Endothelial cell of umbilical vein (primary cell): ENCODE data around the gene RGS6. TPM values are rescaled to one million over a fixed set of nuclear protein-coding genes. Genes with fewer than 3 reads are reported as not detected.

ENCODE experiments used
- BruUV-seq: library from RNA; stranded (reverse); fragments of 400-500 nt; replicated peaks from 2 replicates; lab custom pipeline; 2021; lab: Mats Ljungman, UMichigan
- CTCF ChIA-PET: fragments of 300-600, 350-600 bp; sonication (Branson Sonifier 250); formaldehyde crosslinking; loops from one replicate; lab custom pipeline; 2021; ENCODE audit warnings: antibody characterized with exemption, inconsistent platforms; lab: Charles Lee
- POLR2A ChIA-PET: fragments of 300-600, 350-600 bp; sonication (Branson Sonifier 250); formaldehyde crosslinking; loops from one replicate; lab custom pipeline; 2021; ENCODE audit warnings: antibody characterized with exemption, inconsistent platforms; lab: Charles Lee
- DNase-seq: peaks from one replicate; pipeline ENCODE4 v3.0.0-alpha.2; 2011; ENCODE audit warnings: low read depth, low spot score
- FAIRE-seq: peaks from 2 replicates; lab custom pipeline; 2011; peaks lifted over from hg19 to GRCh38; lab: Jason Lieb, UNC
- H2AFZ ChIP-seq: 2 replicates; pipeline ENCODE4 v1.6.0; 2012; ENCODE audit warnings: low read depth, low read length, control low read depth, inconsistent platforms
- H3K27ac ChIP-seq: 2 replicates; pipeline ENCODE4 v1.5.1; 2011; ENCODE audit warnings: low read depth, mild to moderate bottlenecking, control low read depth, low read length, moderate library complexity; ENCODE audit not compliant: insufficient read depth
- H3K27me3 ChIP-seq, 2 experiments: 2 replicates each; pipeline versions ENCODE4 v1.6.0 to v1.6.1; 2011; ENCODE audit warnings: low read length in 2 of 2, mixed read lengths in 1 of 2; ENCODE audit not compliant: control insufficient read depth in 2 of 2, insufficient read depth in 2 of 2
- H3K36me3 ChIP-seq, 2 experiments: 2 replicates in 1 of 2; 3 replicates in 1 of 2; pipeline ENCODE4 v1.5.1; 2011; ENCODE audit warnings: low read length in 2 of 2, mild to moderate bottlenecking in 1 of 2, moderate library complexity in 1 of 2; ENCODE audit not compliant: control insufficient read depth in 2 of 2, insufficient read depth in 2 of 2; ENCODE audit errors: extremely low read depth in 1 of 2
- H3K4me1 ChIP-seq: 3 replicates; pipeline ENCODE4 v1.5.1; 2011; ENCODE audit warnings: mild to moderate bottlenecking, low read length; ENCODE audit not compliant: control insufficient read depth, insufficient read depth; ENCODE audit errors: extremely low read depth
- H3K4me2 ChIP-seq: 2 replicates; pipeline ENCODE4 v1.6.1; 2011; ENCODE audit warnings: low read length, control low read depth, mixed read lengths; ENCODE audit not compliant: insufficient read depth
- H3K4me3 ChIP-seq, 3 experiments: fragments of 200-600 bp in 1 of 3; sonication (generic), shearing (Covaris generic) in 1 of 3; replicated peaks in 1 of 3; 2 replicates each; pipeline ENCODE4 v1.5.1; 2011 to 2016; ENCODE audit warnings: control low read depth in 3 of 3, low read length in 3 of 3, mild to moderate bottlenecking in 2 of 3, inconsistent platforms in 1 of 3, low read depth in 1 of 3, moderate library complexity in 1 of 3; ENCODE audit not compliant: insufficient read depth in 1 of 3
- H3K79me2 ChIP-seq: 2 replicates; pipeline ENCODE4 v1.6.0; 2012; ENCODE audit warnings: low read length, inconsistent platforms; ENCODE audit not compliant: control insufficient read depth, insufficient read depth
- H3K9ac ChIP-seq: replicated peaks from 2 replicates; pipeline ENCODE3; 2011; ENCODE audit warnings: low read length, control low read depth; ENCODE audit not compliant: insufficient read depth; ENCODE audit errors: extremely low read depth
- H3K9me1 ChIP-seq: replicated peaks from 3 replicates; pipeline ENCODE4 v1.6.0; 2011; ENCODE audit warnings: mild to moderate bottlenecking, low read length; ENCODE audit not compliant: control insufficient read depth, insufficient read depth; ENCODE audit errors: extremely low read depth
- H3K9me3 ChIP-seq: replicated peaks from 2 replicates; pipeline ENCODE4 v1.5.1; 2012; ENCODE audit warnings: low read length, inconsistent platforms; ENCODE audit not compliant: control insufficient read depth, insufficient read depth
- H4K20me1 ChIP-seq: replicated peaks from 2 replicates; pipeline ENCODE3; 2011; ENCODE audit warnings: mild to moderate bottlenecking, low read length; ENCODE audit not compliant: control insufficient read depth, insufficient read depth; ENCODE audit errors: extremely low read depth
- EZH2 ChIP-seq: IDR thresholded peaks from 2 replicates; pipeline ENCODE4 v1.6.1; 2012; ENCODE audit warnings: borderline replicate concordance, low read depth, mild to moderate bottlenecking, moderate library complexity, low read length, inconsistent platforms; ENCODE audit not compliant: severe bottlenecking
- FOS ChIP-seq: IDR thresholded peaks from 2 replicates; pipeline ENCODE4 v1.6.1; 2011; ENCODE audit warnings: mild to moderate bottlenecking, low read length, moderate library complexity, borderline replicate concordance; ENCODE audit not compliant: insufficient read depth
- GATA2 ChIP-seq: IDR thresholded peaks from 2 replicates; pipeline ENCODE4 v1.7.0; 2011; ENCODE audit warnings: low read depth, mild to moderate bottlenecking, moderate library complexity, mixed read lengths, low read length; ENCODE audit not compliant: insufficient read length, insufficient read depth
- JUN ChIP-seq: IDR thresholded peaks from 2 replicates; pipeline ENCODE4 v1.6.1; 2011; ENCODE audit warnings: borderline replicate concordance, low read depth; ENCODE audit not compliant: insufficient read length, insufficient read depth
- MYC ChIP-seq: IDR thresholded peaks from one replicate; pipeline ENCODE4 v1.6.1; 2011; ENCODE audit warnings: mild to moderate bottlenecking, low read depth, low read length
- POLR2A ChIP-seq: IDR thresholded peaks from 2 replicates; pipeline ENCODE4 v1.6.1; 2012; ENCODE audit warnings: low read depth, mild to moderate bottlenecking, control low read depth, low read length
- POLR2AphosphoS5 ChIP-seq: IDR thresholded peaks from 2 replicates; pipeline ENCODE4 v1.6.1; 2012; ENCODE audit warnings: low read depth, mild to moderate bottlenecking, control low read depth, low read length, moderate library complexity; ENCODE audit not compliant: insufficient read depth
- dilution Hi-C: fragments of 300-500 bp; cut with MboI; formaldehyde crosslinking; loops from one replicate; pipeline ENCODE4 v1.15.0; 2019; ENCODE audit warnings: low sequenced_read_pairs; ENCODE audit not compliant: extremely low pct_ligation_motif_present
- intact Hi-C: fragments of 100-400 bp; cut with micrococcal nuclease; formaldehyde crosslinking; loops from one replicate; pipeline ENCODE4 v1.10.0; 2022
- polyA plus RNA-seq, 4 experiments: library from polyadenylated mRNA; depleted of rRNA in 3 of 4; stranded (reverse) in 3 of 4; unstranded in 1 of 4; fragments of >200 nt; gene quantifications; 2 replicates each; pipeline versions ENCODE4 v1.2.1 to v1.2.3, GENCODE V29; 2011 to 2012; ENCODE audit warnings: missing spikeins in 1 of 4
- total RNA-seq: library from RNA; stranded (reverse); gene quantifications from 2 replicates; pipeline ENCODE4 v1.2.3, GENCODE V29; 2021
- TF ChIP-seq, protein P1 (sequence below), 2 donors: IDR thresholded peaks; 1 replicate in 1 of 2; 2 replicates in 1 of 2; pipeline ENCODE4 v1.5.1; 2011; ENCODE audit warnings: low read length in 2 of 2, mild to moderate bottlenecking in 2 of 2, moderate library complexity in 2 of 2, control low read depth in 1 of 2, inconsistent platforms in 1 of 2, low read depth in 1 of 2; ENCODE audit not compliant: insufficient read depth in 1 of 2; ENCODE audit errors: extremely low read depth in 1 of 2
- TF ChIP-seq, protein P2 (sequence below): IDR thresholded peaks from 2 replicates; pipeline ENCODE4 v1.6.1; 2011; ENCODE audit not compliant: insufficient read depth, insufficient read length

Gene RGS6
- total and polyA plus RNA-seq, 2 donors (not counting 3 experiments of a cell fraction or from before 2014, with no cell fraction given) = not detected

DNA sequence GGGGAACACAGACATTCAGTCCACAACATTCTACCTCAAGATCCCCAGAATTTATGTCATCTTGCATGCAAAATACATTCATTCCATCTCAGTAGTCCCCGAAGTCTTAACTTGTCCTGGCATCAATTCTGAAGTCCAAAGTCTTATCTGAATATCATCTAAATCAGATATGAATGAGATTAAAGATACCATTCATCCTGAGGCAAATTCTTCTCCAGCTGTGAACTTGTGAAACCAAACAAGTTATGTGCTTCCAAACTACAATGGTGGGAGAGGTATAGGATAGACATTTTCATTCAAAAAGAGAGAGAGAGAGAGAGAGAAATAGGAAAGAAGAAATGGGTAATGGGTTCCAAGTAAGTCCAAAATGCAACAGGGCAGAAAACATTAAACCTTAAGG is 571.0 kb downstream of the RGS6 start:
- ChIA-PET CTCF (interaction anchor here (3.3 kb wide), 1 partner anchor 445 kb away, joined by 12 read pairs; no protein-coding TSS in a partner anchor), POLR2A (no interaction called here)
- TF ChIP-seq JUN (no peak), GATA2 (no peak), POLR2AphosphoS5 (no peak), POLR2A (no peak), FOS (no peak), EZH2 (no peak), MYC (no peak)
- TF ChIP-seq, protein P1, sequence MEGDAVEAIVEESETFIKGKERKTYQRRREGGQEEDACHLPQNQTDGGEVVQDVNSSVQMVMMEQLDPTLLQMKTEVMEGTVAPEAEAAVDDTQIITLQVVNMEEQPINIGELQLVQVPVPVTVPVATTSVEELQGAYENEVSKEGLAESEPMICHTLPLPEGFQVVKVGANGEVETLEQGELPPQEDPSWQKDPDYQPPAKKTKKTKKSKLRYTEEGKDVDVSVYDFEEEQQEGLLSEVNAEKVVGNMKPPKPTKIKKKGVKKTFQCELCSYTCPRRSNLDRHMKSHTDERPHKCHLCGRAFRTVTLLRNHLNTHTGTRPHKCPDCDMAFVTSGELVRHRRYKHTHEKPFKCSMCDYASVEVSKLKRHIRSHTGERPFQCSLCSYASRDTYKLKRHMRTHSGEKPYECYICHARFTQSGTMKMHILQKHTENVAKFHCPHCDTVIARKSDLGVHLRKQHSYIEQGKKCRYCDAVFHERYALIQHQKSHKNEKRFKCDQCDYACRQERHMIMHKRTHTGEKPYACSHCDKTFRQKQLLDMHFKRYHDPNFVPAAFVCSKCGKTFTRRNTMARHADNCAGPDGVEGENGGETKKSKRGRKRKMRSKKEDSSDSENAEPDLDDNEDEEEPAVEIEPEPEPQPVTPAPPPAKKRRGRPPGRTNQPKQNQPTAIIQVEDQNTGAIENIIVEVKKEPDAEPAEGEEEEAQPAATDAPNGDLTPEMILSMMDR (IDR thresholded peaks at IDR 0.05; ENCODE audit: extremely low read depth in 1 of 2, insufficient read depth in 1 of 2, low read depth in 1 of 2, low read length in 2 of 2) = no peak
- TF ChIP-seq, protein P2, sequence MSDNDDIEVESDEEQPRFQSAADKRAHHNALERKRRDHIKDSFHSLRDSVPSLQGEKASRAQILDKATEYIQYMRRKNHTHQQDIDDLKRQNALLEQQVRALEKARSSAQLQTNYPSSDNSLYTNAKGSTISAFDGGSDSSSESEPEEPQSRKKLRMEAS = no peak
- intact Hi-C loops (no loop called here), dilution Hi-C loops (no loop called here)
- no TSS peak for BruUV-seq
- Histone ChIP-seq H2AFZ (no peak overlapping the region), H3K9ac (no peak overlapping the region), H3K9me1 (no peaks in the 10 kb centered on the region), H3K4me1 (peaks cover 8% of the 10 kb centered on the region), H3K36me3 (no peaks in the 10 kb centered on the region), H4K20me1 (no peaks in the 10 kb centered on the region), H3K79me2 (no peaks in the 10 kb centered on the region), H3K27ac (no peak overlapping the region), H3K9me3 (no peaks in the 10 kb centered on the region), H3K27me3 (peaks cover 2 to 8% of the 10 kb centered on the region in 2 experiments), H3K4me3 (no peak overlapping the region), H3K4me2 (no peak overlapping the region)
- FAIRE-seq (peak; percentile 15), DNase-seq (no peak)
